Activated CD8-positive, alpha-beta memory T cell treated with anti-CD3 and anti-CD28 coated beads for 1 hour (primary cell): ENCODE results near the gene CNPY2.

Source experiments
- DNase-seq, 2 donors: peaks; one replicate each; pipeline ENCODE4 v3.0.0-alpha.2; 2020; ENCODE audit warnings: low read depth in 1 of 2; ENCODE audit errors: extremely low read depth in 1 of 2

Gene CNPY2

DNA sequence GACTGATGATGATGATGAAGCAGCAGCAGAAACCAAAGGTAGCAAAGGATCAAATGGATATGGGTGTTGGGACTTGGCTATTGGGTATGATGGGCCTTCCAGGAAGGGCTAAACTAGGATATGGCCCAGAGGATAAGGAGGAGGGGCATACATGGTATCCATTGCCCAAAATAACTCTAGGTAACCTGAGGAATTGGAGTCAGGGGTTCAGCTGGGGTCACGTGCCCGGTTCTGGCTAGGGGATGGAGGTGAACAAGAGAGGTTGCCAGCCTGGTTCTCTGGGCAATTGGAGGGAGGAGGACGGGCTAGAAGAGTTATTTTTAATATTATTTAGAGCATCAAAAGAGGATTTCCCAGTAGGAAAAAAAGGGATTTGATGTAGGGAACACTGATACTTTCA is 54.9 kb downstream of the CNPY2 start:
- no peak for DNase-seq

DNA sequence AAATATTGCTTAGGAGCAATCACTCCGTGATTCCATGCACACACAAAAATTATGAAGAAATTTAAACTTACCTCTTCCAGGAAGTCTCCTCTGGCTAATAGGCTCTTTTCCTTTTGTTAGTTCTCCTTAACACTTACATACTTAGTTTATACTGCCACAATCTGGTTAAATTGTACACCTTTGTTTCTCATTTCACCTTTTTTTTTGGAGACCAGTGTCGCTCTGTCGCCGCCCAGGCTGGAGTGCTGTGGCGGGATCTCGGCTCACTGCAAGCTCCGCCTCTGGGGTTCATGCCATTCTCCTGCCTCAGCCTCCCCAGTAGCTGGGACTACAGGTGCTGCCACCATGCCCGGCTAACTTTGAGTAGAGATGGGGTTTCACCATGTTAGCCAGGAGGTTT is 55.4 kb downstream of the CNPY2 start:
- DNase-seq, result no peak
